ENCODE results near the gene LOC101059915.

GRCh38 chrX:71626576-71626975, 40.8 kb upstream of the LOC101059915 start:
- TF ChIP-seq CTCF (optimal IDR thresholded peaks at IDR 0.05 in 1 of 3, IDR thresholded peaks at IDR 0.05 in 1 of 3, conservative IDR thresholded peaks at IDR 0.05 in 1 of 3; ENCODE audit: extremely low read depth in 1 of 3, insufficient read depth in 2 of 3, low read length in 3 of 3) (no peak), EZH2 (IDR thresholded peaks at IDR 0.05; ENCODE audit: low read length) (no peak)
